ENCODE data around the gene ASTN2.

The ASTN2 gene

DNA sequence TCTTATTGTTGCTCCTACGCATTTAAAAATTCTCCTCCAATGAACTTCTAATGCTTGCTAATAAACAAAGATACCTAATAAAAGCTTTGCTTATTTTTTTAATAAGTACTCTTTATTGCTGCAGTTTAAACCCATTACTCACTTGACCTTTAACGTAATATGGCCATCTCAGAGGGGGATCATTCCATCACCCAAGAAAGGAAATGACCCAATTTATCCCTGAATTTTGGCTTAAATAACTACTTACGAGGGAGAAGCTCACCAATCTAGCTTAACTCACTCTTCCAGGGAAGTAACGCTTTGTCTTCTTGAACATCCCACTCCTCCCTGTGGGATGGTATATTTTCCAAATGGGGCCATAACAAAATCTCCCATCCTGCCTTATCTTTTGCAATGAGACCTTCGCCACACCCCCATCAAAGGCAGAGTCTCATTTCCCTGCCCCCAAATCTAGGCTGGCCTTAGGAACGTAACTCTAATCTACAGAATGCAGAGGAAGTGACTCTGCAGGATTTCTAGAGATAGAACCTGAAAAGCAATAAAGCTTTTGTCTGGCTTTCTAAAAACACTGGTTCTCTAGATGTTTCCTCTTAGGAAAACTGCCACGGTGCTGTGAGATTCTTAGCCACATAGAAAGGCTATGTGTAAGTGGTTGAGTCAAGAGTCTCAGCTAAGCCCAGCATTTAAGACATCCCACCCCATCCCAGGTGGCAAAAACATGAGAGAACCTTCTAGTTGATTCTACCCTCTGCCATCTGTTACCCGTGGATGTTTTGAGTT lies 310.0 kb downstream of the ASTN2 start:
- no peak for DNase-seq (ENCODE audit: low read depth)

- DNase-seq (ENCODE audit: low read depth), result no peak
These were observed 310.7 kb downstream of the ASTN2 start for GRCh38 chr9:117104206-117104605.

DNA sequence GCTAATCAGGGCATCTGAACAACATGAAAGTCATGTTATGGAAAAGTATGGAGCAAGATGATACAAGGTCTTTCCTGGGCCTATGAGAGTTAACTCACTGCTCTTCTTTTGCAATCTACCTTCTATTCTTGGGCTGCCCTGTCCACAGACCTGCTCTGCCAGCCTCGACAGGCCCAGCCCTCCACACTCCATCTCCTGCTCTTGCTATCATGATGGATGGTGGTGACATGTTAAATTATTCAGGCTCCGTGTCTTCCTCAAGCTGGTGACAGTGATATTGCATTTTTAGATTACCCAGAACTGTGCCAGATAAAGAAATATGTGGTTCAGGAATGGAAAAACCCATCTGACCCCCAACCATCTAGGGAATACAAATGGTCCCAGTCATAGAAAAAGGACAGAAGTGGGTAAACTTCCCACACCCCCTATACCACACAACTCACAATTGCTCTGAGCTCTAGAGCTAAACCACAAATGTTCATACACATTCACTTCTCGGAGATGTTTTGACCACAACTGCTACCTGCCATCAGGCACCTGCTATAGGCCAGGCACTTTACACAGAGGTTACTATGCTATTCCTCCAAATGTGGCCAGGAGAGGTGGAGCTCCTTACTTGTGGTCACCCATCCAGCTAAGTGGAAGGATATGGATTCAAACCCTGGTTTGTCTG lies 311.3 kb downstream of the ASTN2 start:
- no peak for DNase-seq (ENCODE audit: low read depth)

DNA sequence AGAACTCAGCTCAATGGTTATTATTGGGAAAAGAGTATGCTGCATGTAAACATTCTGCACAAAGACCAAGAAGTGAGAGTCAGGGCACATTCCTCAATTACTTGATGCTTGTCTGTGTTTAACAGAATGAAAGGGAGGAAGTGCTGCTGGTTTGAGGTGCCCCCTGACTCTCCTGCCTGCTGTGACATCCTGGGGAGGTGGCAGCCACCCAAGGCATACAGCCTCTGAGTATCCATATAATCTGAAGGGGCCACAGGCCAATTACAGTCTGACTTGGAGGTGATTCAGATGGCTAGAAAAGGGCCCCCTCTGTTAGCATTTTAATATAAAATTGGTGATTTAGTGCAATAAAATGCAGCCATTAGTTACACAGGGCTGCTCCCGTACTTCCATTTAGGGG lies 313.8 kb downstream of the ASTN2 start:
- no peak for DNase-seq (ENCODE audit: low read depth)

- no peak for DNase-seq (ENCODE audit: low read depth)
These were observed 316.5 kb downstream of the ASTN2 start for GRCh38 chr9:117098331-117098730.

DNA sequence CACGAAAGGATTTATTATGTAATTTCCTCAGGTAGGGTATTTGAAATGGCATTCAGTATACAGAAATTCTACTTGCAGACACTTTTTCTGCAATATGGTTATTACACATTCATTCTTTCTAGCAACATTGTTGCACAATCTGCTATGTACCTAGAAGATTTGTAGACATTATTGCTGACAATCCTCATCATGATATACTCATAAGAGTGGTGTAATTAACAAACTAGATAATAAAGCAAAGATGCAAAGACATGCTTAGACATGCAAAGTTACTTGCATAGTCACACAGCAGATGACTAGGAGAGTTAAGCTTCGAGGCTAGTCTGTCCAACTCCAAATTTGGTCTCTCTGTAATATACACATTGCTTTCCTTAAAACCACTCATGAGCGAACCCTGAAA lies 317.1 kb downstream of the ASTN2 start:
- DNase-seq (ENCODE audit: low read depth), result no peak

GRCh38 chr9:117096138-117096537 lies 318.7 kb downstream of the ASTN2 start:
- no peak for DNase-seq (ENCODE audit: low read depth)

GRCh38 chr9:117095081-117095480 lies 319.8 kb downstream of the ASTN2 start:
- DNase-seq (ENCODE audit: low read depth), result no peak

- DNase-seq (ENCODE audit: low read depth), result no peak
These were observed 320.7 kb downstream of the ASTN2 start for GRCh38 chr9:117093891-117094844.

GRCh38 chr9:117092582-117092981 lies 322.3 kb downstream of the ASTN2 start:
- no peak for DNase-seq (ENCODE audit: low read depth)

DNA sequence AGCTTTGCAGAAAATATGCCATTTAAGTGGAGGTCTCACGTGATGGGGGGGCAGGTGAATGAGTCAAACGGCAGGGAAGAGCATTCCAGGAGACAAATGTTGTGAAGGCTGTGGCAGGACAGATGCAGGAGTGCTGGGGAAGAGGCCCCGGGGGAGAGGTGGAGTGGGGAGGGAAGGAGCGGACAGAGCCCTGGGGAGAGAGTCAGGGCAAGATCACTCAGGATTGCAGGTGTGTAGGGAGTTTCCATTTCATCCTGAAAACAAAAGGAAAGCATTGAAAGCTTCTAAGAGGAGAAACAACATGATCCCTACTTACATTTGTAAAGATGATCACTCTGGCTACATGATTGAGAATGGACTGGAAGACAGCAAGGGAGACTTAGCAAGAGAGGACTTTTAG lies 323.3 kb downstream of the ASTN2 start:
- no peak for DNase-seq (ENCODE audit: low read depth)

DNA sequence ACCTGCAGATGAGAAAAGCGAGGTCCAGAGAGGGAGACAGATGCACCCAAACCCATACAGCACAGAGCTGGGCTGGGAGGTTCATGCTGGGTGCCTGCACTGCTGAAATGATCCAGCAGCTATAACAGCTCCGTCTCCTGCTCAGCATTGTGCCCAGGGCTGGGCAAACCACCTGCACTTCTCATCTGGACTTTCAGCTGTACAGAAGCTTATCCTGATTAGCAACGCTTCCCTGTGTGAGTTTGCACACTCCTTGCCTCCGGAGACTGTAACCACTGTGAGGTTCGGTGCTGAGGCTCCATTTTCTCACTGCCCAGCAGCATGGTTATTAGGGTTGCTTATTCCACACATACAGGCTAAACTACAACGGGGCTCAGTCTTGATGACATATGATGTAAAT lies 326.1 kb downstream of the ASTN2 start:
- DNase-seq (ENCODE audit: low read depth), result no peak

DNA sequence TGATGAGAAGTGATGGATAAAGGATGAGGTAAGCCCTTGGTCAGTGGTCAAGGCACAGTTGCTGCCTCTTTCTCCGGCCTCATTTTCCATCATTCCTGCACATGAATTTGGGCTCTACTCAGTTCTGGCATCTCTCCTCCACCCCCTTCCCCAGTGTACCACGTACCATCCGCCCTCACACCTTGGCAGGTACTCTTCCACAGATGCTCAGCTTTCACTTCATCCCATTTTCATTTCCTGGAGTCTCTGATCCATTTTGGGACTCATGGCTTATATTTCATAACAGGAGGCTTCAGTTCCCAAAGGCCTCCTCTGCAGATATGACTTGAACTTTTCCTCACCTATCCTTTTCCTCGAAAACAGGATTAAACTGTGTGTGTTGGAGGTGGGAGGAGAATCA lies 326.7 kb downstream of the ASTN2 start:
- DNase-seq (ENCODE audit: low read depth), result no peak

DNA sequence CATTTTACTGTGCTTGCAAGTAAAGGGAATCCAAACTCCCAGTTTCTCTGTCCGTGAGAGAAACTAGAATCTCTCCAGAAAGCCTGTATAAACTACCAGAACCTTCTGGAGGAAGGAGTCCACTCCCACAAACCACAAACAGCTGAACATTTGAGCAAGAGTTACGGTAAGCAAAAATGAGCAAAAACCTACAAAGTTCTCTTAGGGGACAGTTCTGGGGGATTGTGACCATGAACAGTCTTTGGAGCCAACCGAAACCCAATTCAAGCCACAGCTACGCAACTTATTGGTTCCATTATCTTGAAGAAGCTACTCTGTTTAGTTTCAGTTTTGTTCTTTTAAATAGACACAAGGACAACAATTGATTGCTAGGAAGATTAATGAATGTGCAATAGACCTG lies 330.6 kb downstream of the ASTN2 start:
- DNase-seq (ENCODE audit: low read depth), result no peak

- DNase-seq (ENCODE audit: low read depth), result no peak
These were observed 331.3 kb downstream of the ASTN2 start for GRCh38 chr9:117083559-117083958.

- no peak for DNase-seq (ENCODE audit: low read depth)
These were observed 333.1 kb downstream of the ASTN2 start for GRCh38 chr9:117081641-117082317.

GRCh38 chr9:117080765-117081390 lies 334.0 kb downstream of the ASTN2 start:
- DNase-seq (ENCODE audit: low read depth), result no peak

- DNase-seq (ENCODE audit: low read depth), result no peak
These were observed 338.1 kb downstream of the ASTN2 start for GRCh38 chr9:117076571-117077290.

DNA sequence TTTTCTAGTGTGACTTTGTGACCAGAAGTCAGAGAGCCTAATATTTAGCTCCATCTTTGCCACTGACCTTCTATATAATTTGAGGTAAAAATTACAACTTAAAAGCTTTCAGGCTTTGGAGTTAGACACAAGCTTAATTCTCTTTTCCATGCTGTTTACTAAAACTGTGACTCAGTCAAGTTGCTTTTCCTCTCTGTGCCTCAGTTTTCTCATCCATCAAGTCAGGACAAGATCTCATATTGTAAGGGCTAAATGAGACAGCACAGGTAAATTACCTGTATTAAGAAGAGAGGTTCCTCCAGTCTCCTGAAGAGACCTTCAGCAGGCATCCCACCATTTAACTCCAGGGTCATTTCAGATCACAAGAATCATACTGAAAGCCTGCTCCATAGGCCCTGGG lies 339.2 kb downstream of the ASTN2 start:
- DNase-seq (ENCODE audit: low read depth), result no peak

- DNase-seq (ENCODE audit: low read depth), result no peak
These were observed 339.9 kb downstream of the ASTN2 start for GRCh38 chr9:117074784-117075520.
